Measurements from ENCODE around the gene FBXL12.
"Not testable (repeated sequence)": the region's sequence is repeated elsewhere in the genome, so short reads cannot be mapped to it uniquely, and the experiment has no call there.

FBXL12 gene

GRCh38 chr19:9789066-9789465 lies 29.8 kb downstream of the FBXL12 start:
- TF ChIP-seq CTCF (conservative IDR thresholded peaks at IDR 0.05; ENCODE audit: low read depth), result no peak
- no peak for DNase-seq (ENCODE audit: low spot score)
- CTCF ChIA-PET, result interaction anchor here (1.1 kb wide), 1 partner anchor 202 kb away, joined by 4 read pairs; no protein-coding TSS in a partner anchor
- H3K27ac ChIP-seq, result no peak overlapping the region
- POLR2A ChIA-PET (ENCODE audit: low non-redundant PET), result no interaction called here

GRCh38 chr19:9788604-9789003 lies 30.3 kb downstream of the FBXL12 start:
- DNase-seq (ENCODE audit: low spot score); H3K27ac ChIP-seq; POLR2A ChIA-PET (ENCODE audit: low non-redundant PET): not testable (repeated sequence)
- CTCF ChIA-PET, result interaction anchor here (0.6 to 1.1 kb wide), 2 partner anchors 202 to 485 kb away, joined by 4 to 5 read pairs; no protein-coding TSS in a partner anchor

- peak overlapping the region; percentile 92 for H3K27ac ChIP-seq
- no peak for DNase-seq (ENCODE audit: low spot score)
- CTCF ChIA-PET, result no interaction called here
Measured at GRCh38 chr19:9786819-9787218, 32.1 kb downstream of the FBXL12 start.

GRCh38 chr19:9786342-9786741 lies 32.5 kb downstream of the FBXL12 start:
- ChIA-PET CTCF (no interaction called here), POLR2A (ENCODE audit: low non-redundant PET) (no interaction called here)
- TF ChIP-seq CTCF (conservative IDR thresholded peaks at IDR 0.05; ENCODE audit: low read depth), result no peak
- no peak for DNase-seq (ENCODE audit: low spot score)
- H3K27ac ChIP-seq, result peak overlapping the region; percentile 92

More at GRCh38 chr19:9786819-9787218, 32.1 kb downstream of the FBXL12 start:
- TF ChIP-seq CTCF (conservative IDR thresholded peaks at IDR 0.05; ENCODE audit: low read depth), result no peak
- POLR2A ChIA-PET (ENCODE audit: low non-redundant PET), result no interaction called here

GRCh38 chr19:9785367-9786331 lies 33.2 kb downstream of the FBXL12 start:
- no peak for TF ChIP-seq CTCF (conservative IDR thresholded peaks at IDR 0.05; ENCODE audit: low read depth)
- POLR2A ChIA-PET (ENCODE audit: low non-redundant PET), result interaction anchor here (0.6 kb wide), 1 partner anchor 132 kb away, joined by 4 read pairs; no protein-coding TSS in a partner anchor
- H3K27ac ChIP-seq, result peak overlapping the region; percentile 92
- peak; percentile 97 for DNase-seq (ENCODE audit: low spot score)
- CTCF ChIA-PET, result no interaction called here

GRCh38 chr19:9784163-9784496 lies 34.7 kb downstream of the FBXL12 start:
- CTCF ChIA-PET; DNase-seq (ENCODE audit: low spot score); POLR2A ChIA-PET (ENCODE audit: low non-redundant PET): not testable (repeated sequence)
- peak overlapping the region; percentile 92 for H3K27ac ChIP-seq

GRCh38 chr19:9782338-9782737 lies 36.5 kb downstream of the FBXL12 start:
- ChIA-PET CTCF (interaction anchor here (0.7 kb wide), 1 partner anchor 70 kb away, joined by 5 read pairs; no protein-coding TSS in a partner anchor), POLR2A (ENCODE audit: low non-redundant PET) (no interaction called here)
- DNase-seq (ENCODE audit: low spot score), result no peak
- TF ChIP-seq CTCF (conservative IDR thresholded peaks at IDR 0.05; ENCODE audit: low read depth), result no peak
- H3K27ac ChIP-seq, result no peak overlapping the region
